Gastrocnemius medialis (tissue), 4 donors: ENCODE data around the gene CACNA1C. TPM values are rescaled to one million over a fixed set of nuclear protein-coding genes. Genes with fewer than 3 reads are reported as not detected.

Experiments
- ATAC-seq, 2 donors: fragments of 150-250 bp; one replicate each; pipeline ENCODE4 v1.9.1; 2016
- DNase-seq, 2 donors: peaks; one replicate each; pipeline ENCODE4 v3.0.0-alpha.2; 2019
- H3K27ac ChIP-seq, 4 donors: fragments of 200-600 bp; sonication (generic); 1 replicate in 1 of 4; 2 replicates in 3 of 4; pipeline ENCODE4 v1.5.1; 2016 to 2018; ENCODE audit warnings: mild to moderate bottlenecking in 2 of 4, moderate library complexity in 1 of 4
- H3K27me3 ChIP-seq, 3 donors: fragments of 200-600 bp; sonication (generic) in 2 of 3; 1 replicate in 1 of 3; 2 replicates in 2 of 3; pipeline versions ENCODE4 v1.5.1 to v1.6.0; 2016 to 2019; ENCODE audit warnings: mild to moderate bottlenecking in 1 of 3, moderate library complexity in 1 of 3
- H3K36me3 ChIP-seq, 2 donors: fragments of 200-600 bp; sonication (generic) in 1 of 2; one replicate each; pipeline ENCODE4 v1.5.1; 2017 to 2018
- H3K4me1 ChIP-seq, 2 donors: fragments of 200-600 bp; sonication (generic) in 1 of 2; one replicate each; pipeline ENCODE4 v1.5.1; 2016 to 2017; ENCODE audit warnings: mild to moderate bottlenecking in 2 of 2
- H3K4me3 ChIP-seq, 4 donors: fragments of 200-600 bp; sonication (generic) in 3 of 4; 1 replicate in 1 of 4; 2 replicates in 3 of 4; pipeline ENCODE4 v1.5.1; 2016 to 2019; ENCODE audit warnings: mild to moderate bottlenecking in 2 of 4
- H3K9me3 ChIP-seq, 3 donors: fragments of 200-600 bp; sonication (generic) in 2 of 3; 1 replicate in 1 of 3; 2 replicates in 2 of 3; pipeline ENCODE4 v1.5.1; 2016 to 2019
- CTCF ChIP-seq, 5 experiments: fragments of 450-650 bp in 3 of 5; fragments of 200-600 bp in 2 of 5; sonication (generic) in 2 of 5; IDR thresholded peaks in 4 of 5; conservative IDR thresholded peaks in 1 of 5; 1 replicate in 4 of 5; 2 replicates in 1 of 5; pipeline ENCODE4 v1.5.1; 2016 to 2019; ENCODE audit warnings: antibody characterized with exemption in 5 of 5, mild to moderate bottlenecking in 3 of 5, moderate library complexity in 3 of 5
- POLR2A ChIP-seq, 2 donors: fragments of 450-650 bp; IDR thresholded peaks; one replicate each; pipeline ENCODE4 v1.6.1; 2017; ENCODE audit warnings: antibody characterized with exemption in 2 of 2, mild to moderate bottlenecking in 2 of 2, moderate library complexity in 2 of 2
- in situ Hi-C, 4 donors: fragments of 200-750 bp; cut with MboI; loops; one replicate each; pipeline versions ENCODE4 v1.15.0 to v1.8.0; 2017; ENCODE audit warnings: low sequenced_read_pairs in 4 of 4
- intact Hi-C: fragments of 100-400 bp; cut with DNase I; formaldehyde crosslinking; loops from one replicate; pipeline ENCODE4 v1.15.1; 2023; ENCODE audit warnings: low total_unique reads
- total RNA-seq, 4 donors: library from RNA; depleted of rRNA; stranded (reverse); fragments of >200 nt; gene quantifications; one replicate each; pipeline versions ENCODE4 v1.1.0 to v1.2.3, GENCODE V29; 2016

The CACNA1C gene
- total RNA-seq, 4 donors from 2014 or later: 0.80 to 1.8 (median 0.91) TPM

- intact Hi-C loops (loop anchor here (10.0 kb wide), 1 partner anchor 213 kb away; no protein-coding TSS in a partner anchor), in situ Hi-C loops (loop anchor here (10.0 to 25.0 kb wide), 3 partner anchors 210 to 533 kb away; no protein-coding TSS in a partner anchor)
- peaks cover 5 to 6% of the 10 kb centered on the region in 2 donors for H3K4me1 ChIP-seq
- DNase-seq: no peak
- H3K27me3 ChIP-seq: peaks cover 48 to 54% (median 50%) of the 10 kb centered on the region in 3 donors
- ATAC-seq: no peak
- no peaks in the 10 kb centered on the region for H3K9me3 ChIP-seq
- H3K36me3 ChIP-seq: no peaks in the 10 kb centered on the region
- TF ChIP-seq POLR2A (IDR thresholded peaks at IDR 0.05) (no peak), CTCF (IDR thresholded peaks at IDR 0.05 in 4 of 5, conservative IDR thresholded peaks at IDR 0.05 in 1 of 5) (no peak)
- H3K4me3 ChIP-seq: peak overlapping the region in 3 of 4 donors; percentile 40 to 50 (median 40)
- H3K27ac ChIP-seq: no peak overlapping the region
These were observed 826 bp upstream of the CACNA1C start for GRCh38 chr12:2051700-2052621.

GRCh38 chr12:2053691-2054090, 904 bp downstream of the CACNA1C start:
- TF ChIP-seq CTCF (IDR thresholded peaks at IDR 0.05 in 4 of 5, conservative IDR thresholded peaks at IDR 0.05 in 1 of 5): no peak
- TF ChIP-seq POLR2A (IDR thresholded peaks at IDR 0.05): no peak
- intact Hi-C loops: loop anchor here (10.0 kb wide), 1 partner anchor 211 kb away; no protein-coding TSS in a partner anchor
- Histone ChIP-seq H3K36me3 (no peaks in the 10 kb centered on the region), H3K4me1 (peaks cover 5 to 6% of the 10 kb centered on the region in 2 donors), H3K9me3 (no peaks in the 10 kb centered on the region), H3K4me3 (peak overlapping the region; percentile 53 to 58 (median 56)), H3K27ac (peak overlapping the region; percentile 41 to 70 (median 56)), H3K27me3 (peaks cover 50 to 55% (median 51%) of the 10 kb centered on the region in 3 donors)
- ATAC-seq: no peak
- DNase-seq: no peak
- in situ Hi-C loops: loop anchor here (10.0 to 25.0 kb wide), 3 partner anchors 209 to 531 kb away; no protein-coding TSS in a partner anchor

GRCh38 chr12:2054091-2055018, 1.6 kb downstream of the CACNA1C start:
- DNase-seq: no peak
- intact Hi-C loops (loop anchor here (10.0 kb wide), 1 partner anchor 210 kb away; no protein-coding TSS in a partner anchor), in situ Hi-C loops (loop anchor here (5.0 to 25.0 kb wide), 4 partner anchors 208 to 530 kb away; no protein-coding TSS in a partner anchor)
- no peaks in the 10 kb centered on the region for H3K9me3 ChIP-seq
- TF ChIP-seq POLR2A (IDR thresholded peaks at IDR 0.05) (no peak), CTCF (IDR thresholded peaks at IDR 0.05 in 4 of 5, conservative IDR thresholded peaks at IDR 0.05 in 1 of 5) (no peak)
- ATAC-seq: no peak
- peaks cover 50 to 55% (median 51%) of the 10 kb centered on the region in 3 donors for H3K27me3 ChIP-seq
- peaks cover 5 to 6% of the 10 kb centered on the region in 2 donors for H3K4me1 ChIP-seq
- H3K36me3 ChIP-seq: no peaks in the 10 kb centered on the region
- H3K4me3 ChIP-seq: peak overlapping the region; percentile 20 to 58 (median 38)
- peak overlapping the region in 3 of 4 donors; percentile 23 to 62 (median 27) for H3K27ac ChIP-seq
